Activated T-helper 1 cell treated with anti-CD3 and anti-CD28 coated beads, Interleukin-12 subunit alpha, Interleukin-12 subunit beta, Interleukin-2, Interleukin-4 antibody, amounts not matched to agents 30 ng/mL and 10 ng/mL and 1 ng/mL, durations not matched to agents 14 hours and 24 hours and 36 hours (primary cell): ENCODE results near the gene SLC45A2. TPM values are rescaled to one million over a fixed set of nuclear protein-coding genes. Genes with fewer than 3 reads are reported as not detected.
"Not testable (repeated sequence)": the region's sequence is repeated elsewhere in the genome, so short reads cannot be mapped to it uniquely, and the experiment has no call there.

Source experiments
- DNase-seq: peaks from one replicate; pipeline ENCODE4 v3.0.0; 2021; ENCODE audit warnings: low spot score
- H3K27ac Mint-ChIP-seq: one replicate; pipeline ENCODE4 v1.8.0; 2021; ENCODE audit warnings: mild to moderate bottlenecking, mixed read lengths
- H3K27me3 Mint-ChIP-seq: one replicate; pipeline ENCODE4 v1.8.0; 2022; ENCODE audit warnings: mild to moderate bottlenecking, moderate library complexity, mixed read lengths; ENCODE audit not compliant: insufficient read depth
- H3K36me3 Mint-ChIP-seq: one replicate; pipeline ENCODE4 v1.8.0; 2021; ENCODE audit warnings: low read depth, mixed read lengths
- H3K4me1 Mint-ChIP-seq: one replicate; pipeline ENCODE4 v1.8.0; 2021; ENCODE audit warnings: low read depth, mixed read lengths
- H3K4me3 Mint-ChIP-seq: one replicate; pipeline ENCODE4 v1.8.0; 2021; ENCODE audit warnings: mild to moderate bottlenecking, moderate library complexity, mixed read lengths
- H3K9me3 Mint-ChIP-seq: one replicate; pipeline ENCODE4 v1.8.0; 2021; ENCODE audit warnings: mixed read lengths
- intact Hi-C: fragments of 100-400 bp; cut with micrococcal nuclease; formaldehyde crosslinking; loops from one replicate; pipeline ENCODE4 v1.15.1; 2024
- total RNA-seq: library from RNA; stranded (reverse); gene quantifications from 2 replicates; pipeline ENCODE4 v1.2.3, GENCODE V29; 2022

Gene SLC45A2
- total RNA-seq, 1 donor from 2014 or later = 0.18 TPM

DNA sequence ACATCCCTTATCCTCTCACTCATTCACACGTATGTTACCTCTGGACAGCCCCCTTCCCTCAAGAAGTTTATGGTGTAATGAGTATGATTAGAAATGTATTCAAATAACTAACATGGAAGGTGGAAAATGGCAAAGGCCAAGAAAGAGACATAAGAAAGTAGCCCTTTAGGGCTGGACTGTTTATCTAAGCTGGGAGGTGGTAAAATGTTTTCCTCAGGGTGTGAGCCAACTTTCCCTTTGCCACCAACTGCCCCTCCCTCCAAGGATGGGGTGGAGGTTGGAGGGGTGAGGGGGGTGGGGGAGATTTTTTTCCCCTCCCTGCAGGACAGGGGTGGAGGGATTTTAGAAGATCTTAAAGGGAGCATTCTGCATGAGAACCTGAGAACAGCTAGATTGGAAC lies 8.2 kb downstream of the SLC45A2 start:
- no peaks in the 10 kb centered on the region for H3K9me3 Mint-ChIP-seq
- peaks cover 2% of the 10 kb centered on the region for H3K36me3 Mint-ChIP-seq
- intact Hi-C loops = no loop called here
- H3K27ac Mint-ChIP-seq = no peak overlapping the region
- H3K27me3 Mint-ChIP-seq = peaks cover 3% of the 10 kb centered on the region
- H3K4me1 Mint-ChIP-seq = peaks cover 9% of the 10 kb centered on the region
- no peak overlapping the region for H3K4me3 Mint-ChIP-seq
- DNase-seq = no peak

DNA sequence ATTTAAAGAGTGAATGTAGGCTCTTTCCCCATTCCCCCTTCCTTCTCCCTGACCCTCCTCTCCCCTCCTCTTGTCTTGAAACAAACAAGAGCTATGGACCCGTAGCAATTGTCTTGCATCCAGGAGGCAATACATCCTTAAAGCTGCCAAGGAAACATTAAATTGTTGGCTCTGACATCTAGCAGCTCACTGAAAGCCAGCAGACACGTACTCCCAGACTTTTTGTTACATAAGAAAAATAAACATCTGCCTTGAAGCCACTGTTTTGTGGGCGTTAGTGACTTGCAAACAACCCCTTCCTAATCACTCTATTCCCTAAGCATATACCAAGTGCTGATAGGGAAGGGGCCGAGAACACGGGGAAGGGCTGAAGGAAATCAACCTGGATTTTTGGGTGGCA lies 8.6 kb downstream of the SLC45A2 start:
- no peak overlapping the region for H3K27ac Mint-ChIP-seq
- H3K4me3 Mint-ChIP-seq = no peak overlapping the region
- H3K9me3 Mint-ChIP-seq = no peaks in the 10 kb centered on the region
- peaks cover 3% of the 10 kb centered on the region for H3K27me3 Mint-ChIP-seq
- DNase-seq = no peak
- peaks cover 9% of the 10 kb centered on the region for H3K4me1 Mint-ChIP-seq
- intact Hi-C loops = no loop called here
- peaks cover 2% of the 10 kb centered on the region for H3K36me3 Mint-ChIP-seq

DNA sequence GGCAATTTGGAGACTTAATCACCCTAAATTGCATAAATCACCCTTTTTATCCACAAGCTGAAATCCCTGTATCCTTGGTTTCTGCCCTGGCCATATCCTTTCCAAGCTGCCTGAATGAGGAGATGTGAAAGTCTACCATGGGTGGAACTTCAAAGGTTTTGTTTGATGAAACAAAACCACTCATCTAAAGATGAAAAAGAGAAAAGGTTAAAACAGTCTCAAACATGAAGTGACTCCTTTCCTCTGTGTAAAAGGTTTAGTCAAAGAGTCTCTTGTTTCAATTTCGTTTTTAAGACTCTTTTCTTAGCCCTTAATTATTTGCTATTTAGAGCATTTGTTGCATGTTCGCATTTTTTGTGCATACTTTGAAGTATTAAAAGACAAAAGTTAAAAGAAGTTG lies 11.2 kb downstream of the SLC45A2 start:
- H3K4me3 Mint-ChIP-seq = no peak overlapping the region
- H3K9me3 Mint-ChIP-seq = no peaks in the 10 kb centered on the region
- H3K27me3 Mint-ChIP-seq = peaks cover 3% of the 10 kb centered on the region
- H3K27ac Mint-ChIP-seq = no peak overlapping the region
- intact Hi-C loops = no loop called here
- H3K4me1 Mint-ChIP-seq = peaks cover 9% of the 10 kb centered on the region
- H3K36me3 Mint-ChIP-seq = peaks cover 2% of the 10 kb centered on the region
- no peak for DNase-seq

DNA sequence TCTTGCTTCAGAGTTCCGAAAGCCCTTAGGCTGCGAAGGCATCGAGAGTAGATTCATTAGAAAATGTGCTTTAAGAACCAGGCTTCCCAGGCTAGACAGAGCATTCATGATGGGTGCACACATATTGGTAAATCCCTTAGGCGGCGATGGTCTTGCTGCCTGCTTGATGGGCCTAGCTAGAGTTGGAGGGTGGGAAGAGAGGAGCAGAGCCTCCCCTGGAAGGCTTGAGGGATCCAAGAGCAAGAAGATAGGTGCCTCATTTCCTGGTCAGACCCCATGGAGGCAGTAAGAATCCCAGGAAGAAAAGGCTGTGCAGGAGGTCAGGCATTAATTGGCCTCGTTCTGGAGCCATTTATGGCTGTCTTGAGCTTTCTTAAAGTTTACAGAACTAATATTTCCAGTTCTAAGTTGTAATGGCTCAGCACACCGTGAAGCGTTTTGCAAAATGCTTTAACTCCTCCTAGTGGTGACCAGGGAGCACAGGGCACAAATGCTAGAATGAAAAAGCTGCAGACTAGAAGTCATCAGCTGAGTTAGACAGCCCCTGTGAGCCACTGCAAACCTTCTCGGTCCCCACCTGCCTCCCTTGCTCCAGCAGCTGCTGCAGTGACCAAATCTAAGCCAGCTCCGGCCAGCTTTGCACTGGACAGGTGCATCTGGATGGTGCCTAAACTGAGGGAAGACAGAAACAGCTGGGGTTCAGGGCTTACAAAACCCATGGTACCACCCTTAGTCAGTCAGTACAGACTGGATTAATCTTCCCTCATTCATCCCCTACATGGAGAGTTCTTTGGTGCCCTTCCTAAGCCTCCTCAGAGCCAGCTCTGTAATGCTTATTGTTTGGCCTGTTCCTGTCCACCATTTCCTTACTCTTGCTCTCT lies 14.7 kb downstream of the SLC45A2 start:
- H3K4me1 Mint-ChIP-seq = peaks cover 18% of the 10 kb centered on the region
- intact Hi-C loops = loop anchor here (1.0 kb wide), 1 partner anchor 534 kb away; no protein-coding TSS in a partner anchor
- H3K36me3 Mint-ChIP-seq = peaks cover 2% of the 10 kb centered on the region
- no peak overlapping the region for H3K27ac Mint-ChIP-seq
- no peaks in the 10 kb centered on the region for H3K9me3 Mint-ChIP-seq
- H3K27me3 Mint-ChIP-seq = no peaks in the 10 kb centered on the region
- no peak overlapping the region for H3K4me3 Mint-ChIP-seq
- no peak for DNase-seq

DNA sequence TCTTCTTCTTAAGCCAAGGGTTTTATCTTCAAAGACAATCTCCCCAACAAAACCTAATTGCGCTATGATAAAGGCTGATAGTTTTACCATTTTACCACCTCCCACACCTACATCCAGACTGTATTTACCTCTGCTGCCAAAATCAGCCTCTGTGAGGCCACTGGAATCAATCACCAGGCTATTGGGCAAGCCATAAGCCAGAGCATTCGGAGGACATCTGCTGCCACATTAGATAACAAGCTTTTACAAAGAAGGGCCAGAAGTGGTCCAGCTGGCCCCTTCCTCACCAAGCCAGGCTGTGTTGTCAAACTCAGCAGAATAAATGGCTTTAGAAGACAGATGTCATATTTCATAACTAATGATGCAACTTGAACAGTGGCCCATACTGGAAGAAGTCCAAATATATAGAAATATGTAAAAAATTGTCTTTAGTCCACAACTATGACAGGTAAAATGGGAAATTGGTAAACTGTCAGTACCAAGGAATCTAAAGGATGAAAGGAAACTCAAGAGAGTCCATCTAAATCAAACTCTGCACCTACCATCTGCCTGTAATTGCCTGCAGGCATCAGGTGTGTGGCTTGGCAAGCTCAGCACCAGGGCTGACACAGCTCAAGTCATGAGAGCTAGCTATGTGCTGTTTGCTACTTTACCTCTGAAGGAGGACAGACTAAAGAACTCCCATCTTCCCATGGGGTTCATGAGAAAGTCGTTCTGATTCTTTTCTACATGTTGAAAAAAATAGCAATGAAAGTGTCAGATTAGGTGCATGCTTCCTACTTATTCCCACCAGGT lies 16.1 kb downstream of the SLC45A2 start:
- intact Hi-C loops = no loop called here
- peaks cover 15% of the 10 kb centered on the region for H3K4me1 Mint-ChIP-seq
- no peaks in the 10 kb centered on the region for H3K9me3 Mint-ChIP-seq
- no peak overlapping the region for H3K27ac Mint-ChIP-seq
- no peak overlapping the region for H3K4me3 Mint-ChIP-seq
- peaks cover under 1% of the 10 kb centered on the region for H3K36me3 Mint-ChIP-seq
- no peaks in the 10 kb centered on the region for H3K27me3 Mint-ChIP-seq
- no peak for DNase-seq

DNA sequence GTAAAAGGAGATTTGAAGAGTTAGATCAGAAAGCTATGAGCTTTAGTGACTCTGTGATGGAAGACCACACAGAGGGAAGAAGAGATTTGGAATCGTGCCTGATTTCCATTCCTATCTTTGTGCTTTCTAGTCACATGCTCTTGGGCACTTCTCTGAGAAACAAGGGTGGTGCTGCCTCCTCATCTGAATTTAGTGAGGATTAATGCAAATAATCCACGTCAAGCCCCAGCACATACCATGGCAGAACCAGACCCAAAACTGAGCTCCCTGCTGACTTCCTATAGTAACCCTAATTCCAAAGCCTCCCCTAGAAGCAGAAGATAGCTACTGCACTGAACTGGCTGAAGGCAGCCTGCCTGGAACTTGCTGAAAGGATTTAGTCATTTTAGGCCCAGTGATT lies 17.7 kb downstream of the SLC45A2 start:
- Mint-ChIP-seq H3K27me3 (no peaks in the 10 kb centered on the region), H3K9me3 (no peaks in the 10 kb centered on the region), H3K4me1 (peaks cover 13% of the 10 kb centered on the region), H3K27ac (no peak overlapping the region), H3K36me3 (no peaks in the 10 kb centered on the region), H3K4me3 (no peak overlapping the region)
- intact Hi-C loops = no loop called here
- DNase-seq = no peak

DNA sequence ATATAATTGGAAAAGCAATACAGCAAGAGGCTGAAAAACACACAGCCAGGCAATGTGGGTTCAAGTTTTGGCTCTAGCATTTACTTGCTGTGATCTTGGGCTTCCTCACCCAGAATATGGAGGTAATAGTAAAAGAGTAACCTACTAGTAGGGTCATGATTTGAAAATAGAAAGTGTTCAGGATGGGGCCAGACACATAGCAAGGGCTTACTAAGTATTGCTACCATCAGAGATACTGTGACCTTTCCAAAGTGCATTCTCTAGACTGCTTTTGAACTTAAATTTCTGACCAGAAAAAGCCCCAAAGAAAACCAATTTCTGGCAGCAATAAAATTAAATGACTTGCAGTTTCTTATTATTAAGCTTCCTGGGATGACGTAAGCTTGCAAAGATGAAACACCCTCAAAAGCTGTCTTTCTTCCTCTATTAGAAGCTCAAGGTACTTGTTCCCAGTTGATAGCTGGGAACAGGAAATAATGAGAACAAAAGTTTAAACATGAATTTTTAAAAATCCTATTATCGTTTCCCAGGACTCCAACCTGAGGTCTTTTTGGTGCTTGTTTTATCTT lies 20.3 kb downstream of the SLC45A2 start:
- no peaks in the 10 kb centered on the region for H3K36me3 Mint-ChIP-seq
- intact Hi-C loops = no loop called here
- H3K4me1 Mint-ChIP-seq = peaks cover 13% of the 10 kb centered on the region
- DNase-seq = no peak
- H3K9me3 Mint-ChIP-seq = no peaks in the 10 kb centered on the region
- H3K27me3 Mint-ChIP-seq = no peaks in the 10 kb centered on the region
- H3K4me3 Mint-ChIP-seq = no peak overlapping the region
- H3K27ac Mint-ChIP-seq = no peak overlapping the region

DNA sequence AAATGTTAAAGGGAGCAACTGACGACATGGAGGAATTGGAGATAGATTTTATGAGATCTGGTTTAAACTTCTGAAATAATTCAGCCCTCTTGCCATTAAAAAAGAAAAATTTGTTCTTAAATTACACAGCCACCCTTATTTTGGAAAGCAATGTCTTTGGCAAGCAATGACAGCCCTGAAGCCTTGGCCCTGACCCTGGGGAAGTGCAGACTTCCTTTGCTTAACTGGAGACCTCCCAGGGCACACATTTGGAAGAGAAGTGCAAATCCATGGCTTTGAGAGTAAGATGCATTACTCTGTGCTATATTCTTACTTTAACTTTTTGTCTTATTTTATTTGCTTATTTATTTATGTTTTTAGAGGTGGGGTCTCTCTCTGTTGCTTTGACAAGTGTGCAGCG lies 26.3 kb downstream of the SLC45A2 start:
- H3K4me3 Mint-ChIP-seq = no peak overlapping the region

DNA sequence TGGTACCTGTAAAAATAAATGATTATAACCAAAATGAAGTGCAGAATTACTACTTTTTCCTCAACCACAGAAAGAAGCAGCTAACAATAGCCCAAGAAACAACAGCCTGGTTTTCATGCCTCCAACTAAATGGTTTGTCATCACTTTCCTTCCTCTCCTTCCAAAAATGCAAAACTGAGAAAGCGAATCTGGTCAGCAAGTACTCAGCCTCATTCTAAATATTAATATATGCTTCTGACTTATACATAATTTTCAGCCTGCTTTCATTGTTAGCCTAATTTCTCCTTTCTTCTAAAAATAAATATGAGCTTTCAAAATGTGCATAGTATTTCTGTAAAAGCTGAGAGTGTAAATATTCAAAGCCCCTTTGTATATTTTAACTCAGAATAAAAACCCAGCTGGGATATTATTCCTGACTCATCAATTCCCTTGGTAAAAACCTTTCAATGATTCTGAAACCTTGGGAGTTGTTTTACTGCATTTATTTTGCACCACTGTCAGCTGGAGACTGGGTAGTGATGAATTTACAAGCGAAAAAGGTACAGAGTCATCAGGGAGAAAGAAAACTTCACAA lies 26.8 kb downstream of the SLC45A2 start:
- Mint-ChIP-seq H3K4me1 (no peaks in the 10 kb centered on the region), H3K27me3 (peaks cover 13% of the 10 kb centered on the region), H3K4me3 (no peak overlapping the region), H3K36me3 (no peaks in the 10 kb centered on the region), H3K27ac (no peak overlapping the region), H3K9me3 (no peaks in the 10 kb centered on the region)
- DNase-seq = no peak
- intact Hi-C loops = no loop called here

More for the DNA sequence above, 26.3 kb downstream of the SLC45A2 start:
- Mint-ChIP-seq H3K9me3 (no peaks in the 10 kb centered on the region), H3K36me3 (no peaks in the 10 kb centered on the region), H3K27me3 (peaks cover 13% of the 10 kb centered on the region), H3K27ac (no peak overlapping the region), H3K4me1 (no peaks in the 10 kb centered on the region)
- intact Hi-C loops = no loop called here
- no peak for DNase-seq

DNA sequence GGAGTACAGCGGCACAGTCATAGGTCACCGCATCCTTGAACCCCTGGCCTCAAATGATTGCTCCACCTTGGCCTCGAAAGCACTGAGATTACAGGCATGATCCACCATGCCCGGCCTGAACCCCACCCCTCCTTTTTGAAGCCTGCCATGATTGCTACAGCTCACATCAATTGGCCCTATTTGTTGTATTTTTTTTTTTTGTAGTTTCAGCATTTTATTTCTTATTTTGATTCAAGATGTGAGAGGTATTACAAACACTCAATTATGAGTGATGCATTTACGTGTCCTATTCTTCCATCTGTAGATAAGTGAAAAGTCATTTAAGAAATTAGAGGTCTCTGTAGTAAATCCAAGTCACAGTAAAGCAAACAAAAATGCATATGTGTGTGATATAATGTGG lies 32.3 kb downstream of the SLC45A2 start:
- H3K36me3 Mint-ChIP-seq, H3K9me3 Mint-ChIP-seq, intact Hi-C loops, H3K4me1 Mint-ChIP-seq, DNase-seq, H3K27ac Mint-ChIP-seq, H3K4me3 Mint-ChIP-seq: not testable (repeated sequence)
- H3K27me3 Mint-ChIP-seq = peaks cover 10% of the 10 kb centered on the region

DNA sequence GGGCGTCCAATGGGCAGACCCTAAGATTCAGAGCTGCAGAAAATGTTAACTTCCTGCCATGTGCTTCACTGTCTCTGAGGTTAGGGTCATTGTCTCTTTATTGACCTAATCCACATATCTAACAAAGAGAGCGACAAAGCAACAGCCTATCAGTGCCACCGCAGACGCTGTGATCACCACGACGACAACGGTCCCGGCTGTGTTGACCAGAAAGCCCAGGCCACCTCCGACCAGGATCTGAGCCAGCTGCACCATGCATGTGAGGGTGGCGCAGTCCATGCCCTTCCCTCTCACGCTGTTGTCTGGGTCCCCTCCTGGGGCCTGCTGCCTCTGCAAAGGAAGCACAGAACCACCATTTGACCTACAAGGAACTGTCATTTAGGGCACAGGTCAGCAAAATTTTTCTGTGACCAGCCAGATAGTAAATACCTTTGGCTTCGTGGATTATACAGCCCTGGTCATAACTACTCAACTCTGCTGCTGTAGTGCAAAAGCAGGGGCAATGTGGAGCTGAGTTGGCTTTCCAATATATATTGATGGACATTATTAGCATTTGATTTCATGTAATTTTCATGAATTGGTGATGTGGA lies 39.9 kb downstream of the SLC45A2 start:
- Mint-ChIP-seq H3K4me1 (no peaks in the 10 kb centered on the region), H3K9me3 (no peaks in the 10 kb centered on the region), H3K4me3 (no peak overlapping the region), H3K36me3 (no peaks in the 10 kb centered on the region), H3K27ac (no peak overlapping the region), H3K27me3 (peaks cover 23% of the 10 kb centered on the region)
- DNase-seq = no peak
- intact Hi-C loops = no loop called here

DNA sequence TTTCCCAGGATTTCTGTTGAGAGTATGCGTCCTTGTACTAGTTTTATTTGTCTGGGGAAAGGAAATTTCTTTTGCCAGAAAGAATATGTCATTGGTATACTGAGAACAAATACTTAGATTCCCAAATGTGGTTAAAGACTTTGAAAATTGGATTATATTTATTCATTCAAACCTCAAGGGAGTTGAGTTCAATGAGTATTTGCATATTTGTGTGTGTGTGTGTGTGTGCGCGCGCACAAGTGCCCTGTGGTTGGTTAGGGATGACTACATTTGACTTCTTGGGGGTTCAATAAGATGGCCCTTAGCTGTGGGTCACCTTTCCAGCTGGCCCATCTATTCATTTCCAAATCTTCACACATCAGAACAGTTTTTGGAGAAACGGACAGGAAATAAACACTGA lies 43.4 kb downstream of the SLC45A2 start:
- Mint-ChIP-seq H3K27me3 (peaks cover 43% of the 10 kb centered on the region), H3K4me1 (no peaks in the 10 kb centered on the region), H3K27ac (no peak overlapping the region), H3K9me3 (no peaks in the 10 kb centered on the region), H3K36me3 (no peaks in the 10 kb centered on the region), H3K4me3 (no peak overlapping the region)
- no peak for DNase-seq
- intact Hi-C loops = no loop called here
